GM12878 (cell line): ENCODE measurements around the gene NDUFS6. TPM values are rescaled to one million over a fixed set of nuclear protein-coding genes. Genes with fewer than 3 reads are reported as not detected.

Source experiments
- ATAC-seq: fragments of 200-7000 bp; cut with Tn5 transposase; 3 replicates; pipeline ENCODE4 v1.9.1; 2020; ENCODE audit warnings: mild to moderate bottlenecking, moderate library complexity
- BruUV-seq: library from RNA; stranded (reverse); fragments of 400-500 nt; replicated peaks from 2 replicates; lab custom pipeline; 2021; lab: Mats Ljungman, UMichigan
- CTCF ChIA-PET: fragments of 300-600 bp; sonication (Branson Sonifier 250); formaldehyde crosslinking; extraction: SDS; loops from one replicate; lab custom pipeline; 2021; ENCODE audit warnings: inconsistent platforms; lab: Yijun Ruan, JAX
- POLR2A ChIA-PET: fragments of 350-600 bp; formaldehyde crosslinking; extraction: SDS; loops from one replicate; lab custom pipeline; 2021; ENCODE audit warnings: inconsistent platforms; lab: Charles Lee
- RAD21 ChIA-PET: fragments of 300-600 bp; sonication (Branson Sonifier 250); formaldehyde crosslinking; loops from one replicate; lab custom pipeline; 2023; ENCODE audit warnings: antibody characterized with exemption; ENCODE audit not compliant: unreplicated experiment; lab: Charles Lee
- SMC1A ChIA-PET: fragments of 300-600 bp; sonication (Branson Sonifier 250); formaldehyde crosslinking; loops from one replicate; lab custom pipeline; 2023; ENCODE audit not compliant: unreplicated experiment, uncharacterized antibody; lab: Charles Lee
- DNase-seq: peaks from one replicate; pipeline ENCODE4 v3.0.0-alpha.2; 2011; ENCODE audit warnings: low read depth, low spot score
- FAIRE-seq: peaks from 3 replicates; lab custom pipeline; 2011; peaks lifted over from hg19 to GRCh38; lab: Jason Lieb, UNC
- H2AFZ ChIP-seq: 2 replicates; pipeline ENCODE4 v1.6.0; 2011; ENCODE audit warnings: low read depth, low read length, control low read depth; ENCODE audit not compliant: control insufficient read depth
- H3K27ac ChIP-seq: 2 replicates; pipeline ENCODE4 v1.5.1; 2011; ENCODE audit warnings: control low read depth; ENCODE audit not compliant: control insufficient read depth, insufficient read depth
- H3K27me3 ChIP-seq, 2 experiments: replicated peaks in 1 of 2; 2 replicates each; pipeline versions ENCODE4 v1.6.0 to v1.6.1; 2011; ENCODE audit warnings: low read length in 1 of 2; ENCODE audit not compliant: control insufficient read depth in 2 of 2, insufficient read depth in 2 of 2
- H3K36me3 ChIP-seq, 2 experiments: 2 replicates each; pipeline ENCODE4 v1.5.1; 2011; ENCODE audit warnings: low read length in 1 of 2; ENCODE audit not compliant: control insufficient read depth in 2 of 2, insufficient read depth in 2 of 2
- H3K4me1 ChIP-seq: 2 replicates; pipeline ENCODE4 v1.6.1; 2011; ENCODE audit warnings: mild to moderate bottlenecking, low read length, moderate library complexity, mixed read lengths; ENCODE audit not compliant: control insufficient read depth, insufficient read depth
- H3K4me2 ChIP-seq: 2 replicates; pipeline ENCODE4 v1.6.0; 2011; ENCODE audit warnings: control low read depth; ENCODE audit not compliant: control insufficient read depth, insufficient read depth
- H3K4me3 ChIP-seq: fragments of 200-600 bp; sonication (generic); 2 replicates; pipeline ENCODE4 v1.5.1; 2016
- H3K79me2 ChIP-seq: 2 replicates; pipeline ENCODE4 v1.6.0; 2011; ENCODE audit warnings: low read length; ENCODE audit not compliant: control insufficient read depth, insufficient read depth
- H3K9ac ChIP-seq: 2 replicates; pipeline ENCODE4 v1.8.0; 2011; ENCODE audit warnings: low read length, control low read depth, mixed read lengths; ENCODE audit not compliant: control insufficient read depth, insufficient read depth
- H3K9me3 ChIP-seq: replicated peaks from 3 replicates; pipeline ENCODE4 v1.5.1; 2011; ENCODE audit warnings: mild to moderate bottlenecking, low read length; ENCODE audit not compliant: control insufficient read depth, insufficient read depth
- H4K20me1 ChIP-seq: 2 replicates; pipeline ENCODE4 v1.6.0; 2011; ENCODE audit not compliant: control insufficient read depth, insufficient read depth
- CREB1 ChIP-seq: IDR thresholded peaks from 2 replicates; pipeline ENCODE4 v1.6.1; 2012; ENCODE audit warnings: low read depth, mild to moderate bottlenecking, inconsistent platforms
- CREM ChIP-seq: IDR thresholded peaks from 2 replicates; pipeline ENCODE4 v1.6.1; 2014; ENCODE audit warnings: antibody characterized with exemption, low read depth
- IKZF1 ChIP-seq: fragments of 450-650 bp; conservative IDR thresholded peaks from 2 replicates; pipeline ENCODE4 v1.6.1; 2017; ENCODE audit warnings: antibody characterized with exemption, mild to moderate bottlenecking
- RAD21 ChIP-seq: IDR thresholded peaks from 2 replicates; pipeline ENCODE4 v1.6.1; 2011; ENCODE audit warnings: mild to moderate bottlenecking, low read depth, low read length, moderate library complexity; ENCODE audit not compliant: insufficient read depth
- RAD51 ChIP-seq: fragments of 450-650 bp; IDR thresholded peaks from 2 replicates; pipeline ENCODE4 v1.6.1; 2016; ENCODE audit warnings: moderate library complexity, mild to moderate bottlenecking, inconsistent platforms
- RELB ChIP-seq: fragments of 450-650 bp; IDR thresholded peaks from 2 replicates; pipeline ENCODE4 v1.6.1; 2017; ENCODE audit warnings: low read depth, mild to moderate bottlenecking, moderate library complexity
- TAF1 ChIP-seq: IDR thresholded peaks from 2 replicates; pipeline ENCODE4 v1.6.1; 2011; ENCODE audit warnings: mild to moderate bottlenecking, low read depth, low read length, borderline replicate concordance
- ZBTB11 ChIP-seq: fragments of 450-650 bp; formaldehyde crosslinking; IDR thresholded peaks from 2 replicates; pipeline ENCODE4 v1.5.0; 2022; ENCODE audit warnings: mild to moderate bottlenecking, missing genetic modification characterization
- ZZZ3 ChIP-seq: IDR thresholded peaks from 2 replicates; pipeline ENCODE4 v1.6.1; 2011; ENCODE audit warnings: low read depth; ENCODE audit not compliant: control insufficient read depth, insufficient read length
- whole genome bisulfite sequencing: methylation state at CpG from one replicate; pipeline ENCODE4 v1.1.6; 2016; ENCODE audit warnings: low lambda C conversion rate; ENCODE audit not compliant: insufficient replicate concordance, insufficient coverage; ENCODE audit errors: missing lambda C conversion rate; 5-methylcytosine and 5-hydroxymethylcytosine counted together
- in situ Hi-C: fragments of 300-500 bp; cut with MboI; formaldehyde crosslinking; loops from 9 replicates; pipeline ENCODE4 v1.14.3; 2018; ENCODE audit warnings: mixed read lengths
- intact Hi-C: fragments of 100-400 bp; cut with micrococcal nuclease; formaldehyde crosslinking; loops from one replicate; pipeline ENCODE4 v1.14.2; 2022; ENCODE audit not compliant: unreplicated experiment
- polyA plus RNA-seq, 11 experiments: library from polyadenylated mRNA; depleted of rRNA in 4 of 11; unstranded in 6 of 11; stranded (reverse) in 5 of 11; fragments of >200 nt; fragmentation: Nextera tagmentation in 4 of 11; fragmentation: Illumina TruSeq in 1 of 11; extraction: Ambion mirVana in 4 of 11; extraction: Trizol in 1 of 11; gene quantifications; 1 replicate in 1 of 11; 2 replicates in 10 of 11; pipeline versions ENCODE4 v1.2.1 to v1.2.3, GENCODE V29; 2011 to 2016; ENCODE audit warnings: inconsistent platforms in 2 of 11, missing spikeins in 2 of 11, low read depth in 1 of 11
- total RNA-seq, 4 experiments: library from RNA; depleted of rRNA in 3 of 4; stranded (reverse); fragments of >200 nt in 3 of 4; fragmentation: Illumina TruSeq in 1 of 4; extraction: Trizol in 1 of 4; gene quantifications; 2 replicates each; pipeline versions ENCODE4 v1.2.1 to v1.2.3, GENCODE V29; 2013 to 2021

The NDUFS6 gene
- total and polyA plus RNA-seq, 10 of the 15 experiments (the other 5 are each of a cell fraction or from before 2014, with no cell fraction given), result 20.7 to 213 (median 58.3) TPM

GRCh38 chr5:1755321-1755949, 45.8 kb upstream of the NDUFS6 start:
- no peaks in the 10 kb centered on the region for H3K79me2 ChIP-seq
- no peak for DNase-seq
- H3K4me1 ChIP-seq, result no peaks in the 10 kb centered on the region
- ChIA-PET POLR2A (no interaction called here), SMC1A (no interaction called here), CTCF (no interaction called here), RAD21 (no interaction called here)
- H3K27me3 ChIP-seq, result no peaks in the 10 kb centered on the region; a peak in 2 of 4 replicates
- no peak overlapping the region for H3K9ac ChIP-seq
- no peak for FAIRE-seq
- no TSS peak for BruUV-seq
- no peak overlapping the region for H3K4me3 ChIP-seq
- no peaks in the 10 kb centered on the region; the same call in 1 of the 3 replicates for H3K9me3 ChIP-seq
- no peak overlapping the region for H3K27ac ChIP-seq
- H4K20me1 ChIP-seq, result no peaks in the 10 kb centered on the region
- whole genome bisulfite sequencing, result 66% methylated on average over 14 of the region's 14 CpGs
- TF ChIP-seq RELB, result no peak
- no peak for TF ChIP-seq IKZF1
- TF ChIP-seq ZBTB11 (CRISPR knock-in tag), result no peak
- no peak for TF ChIP-seq CREB1
- TF ChIP-seq RAD21, result no peak
- no peak for TF ChIP-seq CREM
- no peak for TF ChIP-seq RAD51
- TF ChIP-seq TAF1, result no peak
- TF ChIP-seq ZZZ3, result no peak
- no peak for ATAC-seq
- in situ Hi-C loops (no loop called here), intact Hi-C loops (no loop called here)
- no peaks in the 10 kb centered on the region for H3K36me3 ChIP-seq
- no peak overlapping the region for H2AFZ ChIP-seq
- H3K4me2 ChIP-seq, result no peak overlapping the region
